Fibroblast of skin of abdomen (primary cell): Measurements from ENCODE around the gene FAHD2A. TPM values are rescaled to one million over a fixed set of nuclear protein-coding genes. Genes with fewer than 3 reads are reported as not detected.
"Not testable (repeated sequence)": the region's sequence is repeated elsewhere in the genome, so short reads cannot be mapped to it uniquely, and the experiment has no call there.

Experiments
- DNase-seq: peaks from one replicate; pipeline ENCODE4 v3.0.0-alpha.2; 2013
- polyA plus RNA-seq, 2 experiments: library from polyadenylated mRNA; unstranded; fragments of 120-200 nt; gene quantifications; one replicate each; pipeline ENCODE4 v1.2.1, GENCODE V29; 2013; ENCODE audit not compliant: insufficient read length in 2 of 2

The FAHD2A gene
- 33.1 TPM for polyA plus RNA-seq (2013, experiment 1 of 2; ENCODE audit: insufficient read length)
- polyA plus RNA-seq (2013, experiment 2 of 2; ENCODE audit: insufficient read length), result 32.6 TPM

GRCh38 chr2:95402370-95403203 is at the start of gene FAHD2A:
FAHD2A (plus strand) TSS chr2:95402708; CDS start chr2:95405559, 2,851 bp downstream.
- DNase-seq, result peak; percentile 91

- no peak for DNase-seq
Measured at GRCh38 chr2:95353055-95353575, 49.4 kb upstream of the FAHD2A start.

GRCh38 chr2:95353613-95354468 is 48.7 kb upstream of the FAHD2A start:
- DNase-seq, result no peak

- no peak for DNase-seq
Measured at GRCh38 chr2:95354469-95354901, 48.0 kb upstream of the FAHD2A start.

- no peak for DNase-seq
Measured at GRCh38 chr2:95354925-95355324, 47.6 kb upstream of the FAHD2A start.

GRCh38 chr2:95355486-95355885 is 47.0 kb upstream of the FAHD2A start:
- DNase-seq, result not testable (repeated sequence)

- DNase-seq, result no peak
Measured at GRCh38 chr2:95356821-95357700, 45.4 kb upstream of the FAHD2A start.

- no peak for DNase-seq
Measured at GRCh38 chr2:95357717-95358280, 44.7 kb upstream of the FAHD2A start.

- peak; percentile 72 for DNase-seq
Measured at GRCh38 chr2:95359031-95359430, 43.5 kb upstream of the FAHD2A start.

- no peak for DNase-seq
Measured at GRCh38 chr2:95359501-95359930, 43.0 kb upstream of the FAHD2A start.

GRCh38 chr2:95361216-95361980 is 41.1 kb upstream of the FAHD2A start:
- DNase-seq, result no peak

- DNase-seq, result no peak
Measured at GRCh38 chr2:95362486-95362885, 40.0 kb upstream of the FAHD2A start.

GRCh38 chr2:95366514-95366913 is 36.0 kb upstream of the FAHD2A start:
- DNase-seq, result no peak

GRCh38 chr2:95372216-95372829 is 30.2 kb upstream of the FAHD2A start:
- DNase-seq, result no peak

GRCh38 chr2:95372845-95373244 is 29.7 kb upstream of the FAHD2A start:
- no peak for DNase-seq

- DNase-seq, result no peak
Measured at GRCh38 chr2:95374029-95374428, 28.5 kb upstream of the FAHD2A start.

- DNase-seq, result no peak
Measured at GRCh38 chr2:95374451-95374920, 28.0 kb upstream of the FAHD2A start.

- DNase-seq, result peak; percentile 11
Measured at GRCh38 chr2:95374921-95375471, 27.5 kb upstream of the FAHD2A start.

GRCh38 chr2:95375532-95376150 is 26.9 kb upstream of the FAHD2A start:
- no peak for DNase-seq
